ELR (cell line): ENCODE results near the gene CELA1.
A peak's percentile ranks its signal among the peaks of the same experiment; 100 is the strongest.
"Not testable (repeated sequence)": the region's sequence is repeated elsewhere in the genome, so short reads cannot be mapped to it uniquely, and the experiment has no call there.

Experiments
- DNase-seq: peaks from one replicate; pipeline ENCODE4 v3.0.0-alpha.2; 2015; ENCODE audit warnings: low read depth

Gene CELA1

GRCh38 chr12:51318057-51318806 is 28.2 kb downstream of the CELA1 start:
- not testable (repeated sequence) for DNase-seq

DNA sequence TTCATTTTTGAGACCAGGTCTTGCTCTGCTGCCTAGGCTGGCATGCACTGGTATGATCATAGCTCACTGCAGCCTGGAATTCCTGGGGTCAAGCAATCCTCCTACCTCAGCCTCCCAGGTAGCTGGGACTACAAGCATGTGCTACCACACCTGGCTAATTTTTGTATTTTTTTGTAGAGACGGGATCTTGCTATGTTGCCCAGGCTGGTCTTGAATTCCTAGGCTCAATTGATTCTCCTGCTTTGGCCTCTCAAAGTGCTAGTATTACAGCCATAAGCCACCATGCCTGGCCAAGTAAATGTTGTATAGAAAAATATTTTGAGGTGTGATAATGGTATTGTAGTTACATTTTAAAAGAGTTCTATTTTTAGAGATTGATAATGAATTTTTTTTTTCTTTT is 35.1 kb downstream of the CELA1 start:
- DNase-seq: no peak

- peak; percentile 73 for DNase-seq
Measured at GRCh38 chr12:51307655-51308593, 38.6 kb downstream of the CELA1 start.

- DNase-seq: no peak
Measured at GRCh38 chr12:51306507-51306906, 40.0 kb downstream of the CELA1 start.

DNA sequence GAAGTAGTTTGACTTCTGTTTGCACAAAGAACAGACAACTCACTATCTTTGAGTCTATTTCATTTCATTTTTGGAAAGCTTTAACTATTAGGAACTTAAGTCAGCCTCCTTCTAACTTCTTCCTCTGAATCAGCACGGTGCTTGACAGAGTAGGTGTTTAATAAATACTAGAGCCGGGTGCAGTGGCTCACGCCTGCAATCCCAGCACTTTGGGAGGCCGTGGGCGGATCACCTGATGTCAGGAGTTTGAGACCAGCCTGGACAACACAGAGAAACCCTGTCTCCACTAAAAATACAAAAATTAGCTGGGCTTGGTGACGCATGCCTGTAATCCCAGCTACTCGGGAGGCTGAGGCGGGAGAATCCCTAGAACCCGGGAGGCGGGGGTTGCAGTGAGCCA is 45.7 kb downstream of the CELA1 start:
- DNase-seq: not testable (repeated sequence)

DNA sequence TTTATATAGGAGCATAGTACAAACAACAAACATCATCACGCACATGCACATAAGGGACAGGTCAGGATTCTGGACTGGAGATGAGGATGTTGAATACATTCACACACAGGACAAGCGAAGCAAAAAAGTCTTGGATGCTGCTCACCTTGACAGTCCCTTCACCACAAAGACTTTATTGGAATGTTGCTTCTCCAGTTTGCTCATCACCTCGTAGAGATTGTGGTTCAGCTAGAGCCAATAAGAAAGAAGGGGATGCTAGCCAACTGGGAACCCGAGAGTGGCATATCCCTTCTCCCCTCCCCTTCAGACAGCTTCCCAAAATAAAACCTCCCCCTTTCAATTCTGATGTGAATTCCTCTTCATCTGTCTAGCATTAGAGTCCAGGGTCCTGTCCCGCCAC is 50.8 kb downstream of the CELA1 start:
- no peak for DNase-seq

- DNase-seq: not testable (repeated sequence)
Measured at GRCh38 chr12:51294097-51294496, 52.4 kb downstream of the CELA1 start.

DNA sequence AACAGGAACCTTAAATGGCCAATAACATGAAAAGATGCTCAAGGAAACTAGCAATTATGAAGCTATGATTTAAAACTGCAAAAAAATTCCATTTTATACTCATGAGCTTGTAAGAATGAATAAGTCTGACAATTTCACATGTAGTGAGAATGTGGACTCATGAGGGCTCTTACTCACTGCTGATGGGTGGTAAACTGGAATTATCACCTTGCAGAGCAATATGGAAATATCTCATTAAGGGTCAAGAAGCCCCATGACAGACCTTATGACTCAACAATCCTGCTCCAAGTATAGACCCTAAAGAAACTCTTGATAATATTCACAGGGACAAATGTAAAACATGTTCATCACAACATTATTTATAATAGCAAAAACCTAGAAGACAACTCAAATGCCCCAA is 52.8 kb downstream of the CELA1 start:
- DNase-seq: peak; percentile 33

- not testable (repeated sequence) for DNase-seq
Measured at GRCh38 chr12:51291603-51292513, 54.6 kb downstream of the CELA1 start.

DNA sequence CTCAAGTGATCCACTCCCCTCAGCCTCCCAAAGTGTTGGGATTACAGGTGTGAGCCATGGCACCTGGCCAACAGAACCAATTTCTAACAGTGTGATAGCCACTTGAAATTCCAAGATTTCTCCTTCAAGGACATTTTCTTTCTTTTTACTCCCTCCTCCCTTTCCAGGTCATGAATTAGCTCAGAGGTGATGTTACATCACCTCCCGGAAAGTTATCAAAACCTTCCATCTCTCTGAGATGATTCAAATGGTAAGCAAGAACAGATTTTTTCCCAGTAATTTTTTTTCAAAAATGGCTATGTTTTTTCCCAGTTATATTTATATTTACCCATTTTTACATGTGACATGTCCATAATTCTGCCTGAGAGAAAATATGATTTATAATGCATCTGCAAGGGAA is 60.6 kb downstream of the CELA1 start:
- DNase-seq: no peak

DNA sequence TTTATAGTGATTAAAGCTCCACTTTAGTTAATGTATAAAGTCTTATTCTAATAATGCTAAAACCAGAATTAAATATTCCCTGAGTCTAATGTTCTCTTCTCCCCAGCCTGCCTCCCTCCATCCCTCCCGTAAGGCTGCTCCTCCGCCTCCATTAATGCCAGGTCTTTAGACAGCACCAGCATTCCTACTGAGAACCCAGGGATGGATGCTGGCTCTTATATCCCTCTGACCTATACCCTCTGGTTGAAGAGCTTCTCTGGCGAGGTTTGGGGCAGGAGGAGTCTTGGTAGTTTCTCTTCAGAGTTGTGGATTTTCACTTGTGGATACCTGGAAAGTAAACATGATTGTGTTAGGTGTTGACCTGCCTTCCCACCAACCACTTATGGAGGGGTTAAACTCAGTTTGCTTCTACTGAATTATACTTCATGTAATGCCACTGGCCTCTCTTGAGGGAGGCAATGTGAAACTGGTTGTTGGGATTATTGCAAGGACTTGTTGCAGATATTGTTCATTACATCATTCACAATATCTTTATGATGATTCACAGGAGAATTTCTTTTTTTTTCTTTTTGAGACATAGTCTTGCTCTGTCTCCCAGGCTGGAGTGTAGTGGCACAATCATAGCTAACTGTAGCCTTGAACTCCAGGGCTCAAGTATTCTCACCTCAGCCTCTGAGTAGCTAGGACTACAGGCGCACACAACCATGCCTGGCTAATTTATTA is 65.1 kb downstream of the CELA1 start:
- DNase-seq: peak; percentile 70
